K562 (cell line): ENCODE results near the gene DNAJC15. TPM values are rescaled to one million over a fixed set of nuclear protein-coding genes. Genes with fewer than 3 reads are reported as not detected.

ENCODE experiments used
- ATAC-seq: fragments of 200-7000 bp; cut with Tn5 transposase; 3 replicates; pipeline ENCODE4 v1.9.1; 2020; ENCODE audit warnings: moderate library complexity
- BruUV-seq: library from RNA; stranded (reverse); fragments of 400-500 nt; replicated peaks from 2 replicates; lab custom pipeline; 2021; lab: Mats Ljungman, UMichigan
- CTCF ChIA-PET: fragments of 300-600 bp; formaldehyde crosslinking; extraction: SDS; loops from one replicate; lab custom pipeline; 2021; ENCODE audit warnings: low intra/inter-chr PET ratio; lab: Yijun Ruan, JAX
- POLR2A ChIA-PET: fragments of 300-600, 350-650 bp; sonication (Branson Sonifier 250); formaldehyde crosslinking; extraction: SDS; loops from one replicate; lab custom pipeline; 2021; ENCODE audit warnings: antibody characterized with exemption, inconsistent platforms; lab: Yijun Ruan, JAX
- DNase-seq, 4 experiments: peaks; one replicate each; pipeline versions ENCODE4 v3.0.0 to v3.0.0-alpha.2; 2011 to 2018; ENCODE audit warnings: low spot score in 3 of 4, mixed read lengths in 3 of 4; ENCODE audit errors: extremely low read depth in 1 of 4
- FAIRE-seq: peaks from 2 replicates; lab custom pipeline; 2011; peaks lifted over from hg19 to GRCh38; lab: Jason Lieb, UNC
- H2AFZ ChIP-seq: 2 replicates; pipeline ENCODE4 v1.6.0; 2011; ENCODE audit warnings: low read depth, low read length, control low read depth, inconsistent platforms
- H3K27ac ChIP-seq: fragments of 200-600 bp; 3 replicates; pipeline ENCODE4 v1.8.0; 2011; ENCODE audit warnings: low read depth, mild to moderate bottlenecking, control low read depth, inconsistent platforms, low read length, moderate library complexity, mixed read lengths; ENCODE audit errors: extremely low read depth
- H3K27me3 ChIP-seq, 2 experiments: fragments of 300-600 bp in 1 of 2; 2 replicates in 1 of 2; 3 replicates in 1 of 2; pipeline versions ENCODE4 v1.6.0 to v1.8.0; 2011; ENCODE audit warnings: inconsistent platforms in 2 of 2, low read length in 2 of 2, mild to moderate bottlenecking in 1 of 2, mixed read lengths in 1 of 2, moderate library complexity in 1 of 2; ENCODE audit not compliant: control insufficient read depth in 2 of 2, insufficient read depth in 2 of 2
- H3K36me3 ChIP-seq: fragments of 300-600 bp; 3 replicates; pipeline ENCODE4 v1.8.0; 2011; ENCODE audit warnings: mild to moderate bottlenecking, low read length, inconsistent platforms; ENCODE audit not compliant: control insufficient read depth, insufficient read depth
- H3K4me1 ChIP-seq, 2 experiments: fragments of 200-600 bp in 1 of 2; replicated peaks in 1 of 2; 2 replicates in 1 of 2; 3 replicates in 1 of 2; pipeline versions ENCODE4 v1.5.1 to v1.8.0; 2011; ENCODE audit warnings: inconsistent platforms in 2 of 2, low read length in 2 of 2, mild to moderate bottlenecking in 1 of 2, mixed read lengths in 1 of 2, moderate library complexity in 1 of 2; ENCODE audit not compliant: control insufficient read depth in 2 of 2, insufficient read depth in 2 of 2
- H3K4me2 ChIP-seq: 2 replicates; pipeline ENCODE4 v1.6.1; 2011; ENCODE audit warnings: low read length, control low read depth, inconsistent platforms, mixed read lengths; ENCODE audit not compliant: insufficient read depth
- H3K4me3 ChIP-seq: fragments of 200-600 bp; sonication (generic), shearing (Covaris generic); 2 replicates; pipeline ENCODE4 v1.5.1; 2016; ENCODE audit warnings: control low read depth, inconsistent platforms
- H3K79me2 ChIP-seq: fragments of 200-600 bp; 3 replicates; pipeline ENCODE4 v1.8.0; 2011; ENCODE audit warnings: low read length, inconsistent platforms; ENCODE audit not compliant: control insufficient read depth, insufficient read depth
- H3K9ac ChIP-seq, 2 experiments: 2 replicates each; pipeline versions ENCODE4 v1.6.0 to v1.6.1; 2011; ENCODE audit warnings: low read depth in 2 of 2, low read length in 2 of 2, control low read depth in 1 of 2, inconsistent platforms in 1 of 2, mild to moderate bottlenecking in 1 of 2, mixed read lengths in 1 of 2; ENCODE audit not compliant: insufficient read depth in 1 of 2
- H3K9me1 ChIP-seq: one replicate; pipeline ENCODE4 v1.6.0; 2011; ENCODE audit warnings: inconsistent platforms, mild to moderate bottlenecking, low read length, moderate library complexity; ENCODE audit not compliant: control insufficient read depth, insufficient read depth
- H3K9me3 ChIP-seq: replicated peaks from 2 replicates; pipeline ENCODE4 v1.5.1; 2011; ENCODE audit warnings: low read depth, low read length, inconsistent platforms; ENCODE audit not compliant: control insufficient read depth, insufficient read depth
- H4K20me1 ChIP-seq: replicated peaks from 2 replicates; pipeline ENCODE4 v1.6.1; 2011; ENCODE audit warnings: low read length, inconsistent platforms, mixed read lengths; ENCODE audit not compliant: control insufficient read depth, insufficient read depth
- HOMEZ ChIP-seq: fragments of 250-450 bp; sonication (Bioruptor Pico); IDR thresholded peaks from 2 replicates; pipeline ENCODE4 v1.4.0; 2020; ENCODE audit warnings: mild to moderate bottlenecking, moderate library complexity
- KLF6 ChIP-seq: fragments of 250-450 bp; sonication (Bioruptor Pico); IDR thresholded peaks from 2 replicates; pipeline ENCODE4 v1.4.0; 2020; ENCODE audit warnings: mild to moderate bottlenecking, moderate library complexity, borderline replicate concordance
- MAFF ChIP-seq: IDR thresholded peaks from 2 replicates; pipeline ENCODE4 v1.6.1; 2012; ENCODE audit warnings: low read length, improper control_type of control experiment
- MTA3 ChIP-seq: fragments of 450-650 bp; formaldehyde crosslinking; IDR thresholded peaks from 2 replicates; pipeline ENCODE4 v1.6.1; 2017; ENCODE audit warnings: mild to moderate bottlenecking, borderline replicate concordance
- MYC ChIP-seq, 2 experiments: fragments of 250-450 bp in 1 of 2; sonication (Bioruptor Pico) in 1 of 2; IDR thresholded peaks; 2 replicates each; pipeline versions ENCODE4 v1.5.1 to v1.6.1; 2012 to 2021; ENCODE audit warnings: low read depth in 2 of 2, borderline replicate concordance in 1 of 2, improper control_type of control experiment in 1 of 2, low read length in 1 of 2, mild to moderate bottlenecking in 1 of 2, moderate library complexity in 1 of 2
- SETDB1 ChIP-seq: IDR thresholded peaks from one replicate; pipeline ENCODE4 v1.6.1; 2012; ENCODE audit warnings: low read length, control low read depth, inconsistent platforms
- ZEB2 ChIP-seq: fragments of 450-650 bp; IDR thresholded peaks from 2 replicates; pipeline ENCODE4 v1.6.1; 2016
- ZNF583 ChIP-seq: fragments of 250-450 bp; sonication (Bioruptor Pico); IDR thresholded peaks from 2 replicates; pipeline ENCODE4 v1.4.0; 2020
- ZNF644 ChIP-seq: fragments of 200-800 bp; sonication (Bioruptor generic); IDR thresholded peaks from 2 replicates; pipeline ENCODE4 v1.6.1; 2016; ENCODE audit warnings: low read depth, missing genetic modification characterization, missing compliant biosample characterization
- WGBS: fragments of 100-300 bp; shearing (Covaris generic); methylation state at CpG from one replicate; pipeline ENCODE4 v1.1.6; 2016; ENCODE audit warnings: low coverage, mixed read lengths; ENCODE audit not compliant: insufficient coverage; ENCODE audit errors: missing lambda C conversion rate; 5-methylcytosine and 5-hydroxymethylcytosine counted together
- in situ Hi-C: fragments of 300-500 bp; cut with MboI; formaldehyde crosslinking; loops from 4 replicates; pipeline ENCODE4 v1.15.0; 2018; ENCODE audit warnings: inconsistent platforms, mixed read lengths
- intact Hi-C: fragments of 100-400 bp; cut with micrococcal nuclease; formaldehyde crosslinking; loops from 2 replicates; pipeline ENCODE4 v1.14.2; 2022
- polyA plus RNA-seq, 8 experiments: library from polyadenylated mRNA; depleted of rRNA in 4 of 8; stranded (reverse) in 5 of 8; unstranded in 3 of 8; fragments of >200 nt; fragmentation: Nextera tagmentation in 2 of 8; fragmentation: Illumina TruSeq in 1 of 8; extraction: Ambion mirVana in 2 of 8; extraction: Trizol in 1 of 8; gene quantifications; 2 replicates each; pipeline versions ENCODE4 v1.2.1 to v1.2.3, GENCODE V29; 2011 to 2014; ENCODE audit warnings: inconsistent platforms in 1 of 8, missing spikeins in 1 of 8
- total RNA-seq, 7 experiments: library from RNA; depleted of rRNA in 6 of 7; stranded (reverse); fragments of >200 nt in 6 of 7; fragmentation: Illumina TruSeq in 2 of 7; extraction: Trizol in 2 of 7; gene quantifications; 2 replicates each; pipeline versions ENCODE4 v1.2.1 to v1.2.3, GENCODE V29; 2011 to 2021; ENCODE audit warnings: low replicate concordance in 1 of 7
- TF ChIP-seq, protein P1 (sequence below): IDR thresholded peaks from 2 replicates; pipeline ENCODE4 v1.6.1; 2016; ENCODE audit warnings: missing genetic modification characterization, missing compliant biosample characterization
- TF ChIP-seq, protein P2 (sequence below): fragments of 450-650 bp; IDR thresholded peaks from one replicate; pipeline ENCODE4 v1.6.1; 2018; ENCODE audit warnings: mild to moderate bottlenecking, moderate library complexity; ENCODE audit not compliant: partially characterized antibody

DNAJC15 gene
- total and polyA plus RNA-seq, 9 of the 15 experiments (the other 6 are each of a cell fraction or from before 2014, with no cell fraction given), result 0.47 to 3.8 (median 1.0) TPM

DNA sequence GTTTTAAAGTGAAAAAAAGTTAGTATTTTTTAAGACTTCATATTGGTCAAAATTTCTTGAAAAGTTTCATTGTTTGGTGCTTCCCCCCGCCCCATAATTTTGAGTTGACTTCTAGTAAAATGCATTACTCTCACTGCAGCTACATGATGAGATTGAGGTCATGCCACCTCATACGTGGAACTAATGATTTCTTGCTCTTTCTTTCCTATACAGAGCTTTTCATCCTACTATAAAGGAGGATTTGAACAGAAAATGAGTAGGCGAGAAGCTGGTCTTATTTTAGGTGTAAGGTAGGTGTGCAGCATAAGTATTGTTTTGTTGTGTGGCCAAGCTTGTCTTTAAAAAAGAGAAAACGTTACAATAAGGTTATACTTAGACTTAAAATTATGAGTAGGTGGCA lies 55.0 kb downstream of the DNAJC15 start:
- no peak overlapping the region for H3K27ac ChIP-seq
- FAIRE-seq, result no peak
- H3K4me1 ChIP-seq, result no peaks in the 10 kb centered on the region
- POLR2A ChIA-PET, result no interaction called here
- BruUV-seq, result no TSS peak
- in situ Hi-C loops (no loop called here), intact Hi-C loops (no loop called here)
- no peak for TF ChIP-seq SETDB1
- no peak for TF ChIP-seq MAFF
- DNase-seq, result no peak
- no peaks in the 10 kb centered on the region for H3K9me1 ChIP-seq
- no peak overlapping the region for H3K9ac ChIP-seq
- H2AFZ ChIP-seq, result no peak overlapping the region
- no peaks in the 10 kb centered on the region for H3K9me3 ChIP-seq
- H3K79me2 ChIP-seq, result no peaks in the 10 kb centered on the region
- no peaks in the 10 kb centered on the region for H4K20me1 ChIP-seq
- no peak overlapping the region for H3K4me2 ChIP-seq
- no peak overlapping the region for H3K4me3 ChIP-seq
- ATAC-seq, result no peak
- CTCF ChIA-PET, result no interaction called here
- H3K27me3 ChIP-seq, result no peaks in the 10 kb centered on the region
- no peaks in the 10 kb centered on the region for H3K36me3 ChIP-seq
- 0% methylated on average over 4 of the region's 4 CpGs for WGBS

GRCh38 chr13:43079392-43079931 lies 56.1 kb downstream of the DNAJC15 start:
- DNase-seq (no peak), ATAC-seq (no peak), FAIRE-seq (no peak)
- H3K4me3 ChIP-seq, result no peak overlapping the region
- H3K79me2 ChIP-seq, result no peaks in the 10 kb centered on the region
- H3K36me3 ChIP-seq, result no peaks in the 10 kb centered on the region
- H3K27me3 ChIP-seq, result no peaks in the 10 kb centered on the region
- no peak overlapping the region for H3K27ac ChIP-seq
- ChIA-PET POLR2A (no interaction called here), CTCF (no interaction called here)
- BruUV-seq, result no TSS peak
- H3K9me1 ChIP-seq, result no peaks in the 10 kb centered on the region
- 0% methylated on average over 2 of the region's 2 CpGs for WGBS
- intact Hi-C loops (no loop called here), in situ Hi-C loops (no loop called here)
- H3K9me3 ChIP-seq, result no peaks in the 10 kb centered on the region
- no peaks in the 10 kb centered on the region for H3K4me1 ChIP-seq
- no peak overlapping the region for H3K4me2 ChIP-seq
- H3K9ac ChIP-seq, result no peak overlapping the region
- H4K20me1 ChIP-seq, result no peaks in the 10 kb centered on the region
- no peak overlapping the region for H2AFZ ChIP-seq
- TF ChIP-seq KLF6 (CRISPR knock-in tag), result no peak
- no peak for TF ChIP-seq ZNF644
- TF ChIP-seq ZEB2, result no peak
- no peak for TF ChIP-seq ZNF583
- no peak for TF ChIP-seq MYC (IDR thresholded peaks at IDR 0.05; ENCODE audit: low read depth, low read length)
- no peak for TF ChIP-seq MYC (CRISPR knock-in tag; IDR thresholded peaks at IDR 0.05; ENCODE audit: borderline replicate concordance, low read depth)
- no peak for TF ChIP-seq MTA3
- TF ChIP-seq, protein P1, sequence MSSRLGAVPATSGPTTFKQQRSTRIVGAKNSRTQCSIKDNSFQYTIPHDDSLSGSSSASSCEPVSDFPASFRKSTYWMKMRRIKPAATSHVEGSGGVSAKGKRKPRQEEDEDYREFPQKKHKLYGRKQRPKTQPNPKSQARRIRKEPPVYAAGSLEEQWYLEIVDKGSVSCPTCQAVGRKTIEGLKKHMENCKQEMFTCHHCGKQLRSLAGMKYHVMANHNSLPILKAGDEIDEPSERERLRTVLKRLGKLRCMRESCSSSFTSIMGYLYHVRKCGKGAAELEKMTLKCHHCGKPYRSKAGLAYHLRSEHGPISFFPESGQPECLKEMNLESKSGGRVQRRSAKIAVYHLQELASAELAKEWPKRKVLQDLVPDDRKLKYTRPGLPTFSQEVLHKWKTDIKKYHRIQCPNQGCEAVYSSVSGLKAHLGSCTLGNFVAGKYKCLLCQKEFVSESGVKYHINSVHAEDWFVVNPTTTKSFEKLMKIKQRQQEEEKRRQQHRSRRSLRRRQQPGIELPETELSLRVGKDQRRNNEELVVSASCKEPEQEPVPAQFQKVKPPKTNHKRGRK (tag), result no peak
- no peak for TF ChIP-seq HOMEZ
- TF ChIP-seq, protein P2, sequence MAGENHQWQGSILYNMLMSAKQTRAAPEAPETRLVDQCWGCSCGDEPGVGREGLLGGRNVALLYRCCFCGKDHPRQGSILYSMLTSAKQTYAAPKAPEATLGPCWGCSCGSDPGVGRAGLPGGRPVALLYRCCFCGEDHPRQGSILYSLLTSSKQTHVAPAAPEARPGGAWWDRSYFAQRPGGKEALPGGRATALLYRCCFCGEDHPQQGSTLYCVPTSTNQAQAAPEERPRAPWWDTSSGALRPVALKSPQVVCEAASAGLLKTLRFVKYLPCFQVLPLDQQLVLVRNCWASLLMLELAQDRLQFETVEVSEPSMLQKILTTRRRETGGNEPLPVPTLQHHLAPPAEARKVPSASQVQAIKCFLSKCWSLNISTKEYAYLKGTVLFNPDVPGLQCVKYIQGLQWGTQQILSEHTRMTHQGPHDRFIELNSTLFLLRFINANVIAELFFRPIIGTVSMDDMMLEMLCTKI, result no peak
